Measurements from ENCODE around the gene USP47.

Gene USP47

DNA sequence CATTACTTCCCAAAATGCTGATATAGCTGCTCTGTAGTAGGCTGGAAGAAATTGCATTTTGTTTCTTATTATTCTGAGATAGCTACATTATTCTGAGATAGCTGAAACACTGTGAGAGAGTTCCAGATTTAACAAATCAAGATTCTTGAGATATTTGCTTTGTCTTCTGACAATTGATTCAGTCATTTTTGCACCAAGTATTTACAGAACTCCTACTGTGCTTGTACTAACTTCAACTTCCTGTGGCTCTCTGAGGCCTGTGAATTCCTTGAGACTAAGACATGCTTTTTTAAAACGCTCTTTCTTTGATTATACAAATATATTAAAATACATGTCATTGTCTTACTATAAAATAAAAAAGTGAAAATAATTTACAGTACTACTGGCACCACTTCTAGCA is 52.7 kb downstream of the USP47 start:
- DNase-seq, result no peak
- Histone ChIP-seq H3K27me3 (replicated peaks; ENCODE audit: control insufficient read depth, insufficient read depth, low read length, poor library complexity, severe bottlenecking) (no peaks in the 10 kb centered on the region), H3K4me1 (ENCODE audit: control insufficient read depth, insufficient read depth, low read length, poor library complexity, severe bottlenecking) (no peaks in the 10 kb centered on the region), H3K36me3 (ENCODE audit: control insufficient read depth, insufficient read depth, low read length) (peaks cover 47% of the 10 kb centered on the region), H3K27ac (ENCODE audit: insufficient read depth, low read length, poor library complexity, severe bottlenecking) (no peak overlapping the region), H3K9me3 (ENCODE audit: control insufficient read depth, low read length) (no peaks in the 10 kb centered on the region), H3K4me3 (ENCODE audit: insufficient read depth, low read depth, low read length, poor library complexity, severe bottlenecking) (no peak overlapping the region)

- no peaks in the 10 kb centered on the region for H3K4me1 ChIP-seq (ENCODE audit: control insufficient read depth, insufficient read depth, low read length, poor library complexity, severe bottlenecking)
- no peak for DNase-seq
- no peaks in the 10 kb centered on the region for H3K9me3 ChIP-seq (ENCODE audit: control insufficient read depth, low read length)
- no peaks in the 10 kb centered on the region for H3K27me3 ChIP-seq (replicated peaks; ENCODE audit: control insufficient read depth, insufficient read depth, low read length, poor library complexity, severe bottlenecking)
- H3K4me3 ChIP-seq (ENCODE audit: insufficient read depth, low read depth, low read length, poor library complexity, severe bottlenecking), result no peak overlapping the region
- no peak overlapping the region for H3K27ac ChIP-seq (ENCODE audit: insufficient read depth, low read length, poor library complexity, severe bottlenecking)
- H3K36me3 ChIP-seq (ENCODE audit: control insufficient read depth, insufficient read depth, low read length), result peaks cover 42% of the 10 kb centered on the region
Measured at GRCh38 chr11:11895672-11896071, 53.9 kb downstream of the USP47 start.

DNA sequence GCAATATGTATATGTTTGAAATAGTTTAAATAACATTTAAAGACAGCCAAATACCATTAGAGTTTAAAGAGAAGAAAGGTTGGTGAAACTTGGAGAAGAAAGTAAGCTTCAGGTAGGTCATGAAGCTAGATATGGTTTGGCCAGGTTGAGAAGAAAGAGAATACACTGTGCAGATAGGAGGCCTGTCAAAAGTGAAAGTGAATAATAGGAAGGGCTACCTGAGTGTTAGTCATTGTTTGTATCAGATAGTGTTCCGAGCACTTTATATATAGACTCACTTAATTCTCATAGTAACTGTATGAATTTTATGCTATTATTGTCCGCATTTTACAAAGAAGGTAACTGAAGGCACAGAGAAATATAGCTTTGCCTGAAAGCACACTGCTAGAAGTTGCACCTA is 56.9 kb downstream of the USP47 start:
- no peaks in the 10 kb centered on the region for H3K4me1 ChIP-seq (ENCODE audit: control insufficient read depth, insufficient read depth, low read length, poor library complexity, severe bottlenecking)
- no peak overlapping the region for H3K4me3 ChIP-seq (ENCODE audit: insufficient read depth, low read depth, low read length, poor library complexity, severe bottlenecking)
- H3K27me3 ChIP-seq (replicated peaks; ENCODE audit: control insufficient read depth, insufficient read depth, low read length, poor library complexity, severe bottlenecking), result no peaks in the 10 kb centered on the region
- no peak overlapping the region for H3K27ac ChIP-seq (ENCODE audit: insufficient read depth, low read length, poor library complexity, severe bottlenecking)
- DNase-seq, result no peak
- H3K36me3 ChIP-seq (ENCODE audit: control insufficient read depth, insufficient read depth, low read length), result peaks cover 39% of the 10 kb centered on the region
- no peaks in the 10 kb centered on the region for H3K9me3 ChIP-seq (ENCODE audit: control insufficient read depth, low read length)

DNA sequence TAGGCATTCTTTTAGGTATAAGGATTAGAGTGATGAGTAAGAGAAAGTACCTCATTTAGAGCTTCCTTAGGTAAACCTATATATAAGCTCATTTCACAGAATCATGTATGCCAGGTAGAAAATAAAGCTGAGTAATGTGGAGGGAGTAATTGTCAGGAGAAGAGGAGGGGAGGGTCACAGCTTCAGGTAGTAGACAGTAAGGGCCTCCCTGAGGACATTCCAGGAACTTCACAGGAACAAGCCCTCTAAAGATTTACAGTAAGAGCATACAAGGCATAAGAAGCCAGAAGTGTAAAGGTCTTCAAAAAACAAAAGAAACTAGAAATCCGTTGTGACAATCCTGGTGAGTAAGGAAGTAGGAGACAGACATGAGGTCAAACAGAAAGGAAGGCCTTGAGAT is 57.6 kb downstream of the USP47 start:
- H3K27ac ChIP-seq (ENCODE audit: insufficient read depth, low read length, poor library complexity, severe bottlenecking), result no peak overlapping the region
- peaks cover 41% of the 10 kb centered on the region for H3K36me3 ChIP-seq (ENCODE audit: control insufficient read depth, insufficient read depth, low read length)
- H3K27me3 ChIP-seq (replicated peaks; ENCODE audit: control insufficient read depth, insufficient read depth, low read length, poor library complexity, severe bottlenecking), result no peaks in the 10 kb centered on the region
- no peaks in the 10 kb centered on the region for H3K9me3 ChIP-seq (ENCODE audit: control insufficient read depth, low read length)
- no peak for DNase-seq
- H3K4me1 ChIP-seq (ENCODE audit: control insufficient read depth, insufficient read depth, low read length, poor library complexity, severe bottlenecking), result no peaks in the 10 kb centered on the region
- H3K4me3 ChIP-seq (ENCODE audit: insufficient read depth, low read depth, low read length, poor library complexity, severe bottlenecking), result no peak overlapping the region

DNA sequence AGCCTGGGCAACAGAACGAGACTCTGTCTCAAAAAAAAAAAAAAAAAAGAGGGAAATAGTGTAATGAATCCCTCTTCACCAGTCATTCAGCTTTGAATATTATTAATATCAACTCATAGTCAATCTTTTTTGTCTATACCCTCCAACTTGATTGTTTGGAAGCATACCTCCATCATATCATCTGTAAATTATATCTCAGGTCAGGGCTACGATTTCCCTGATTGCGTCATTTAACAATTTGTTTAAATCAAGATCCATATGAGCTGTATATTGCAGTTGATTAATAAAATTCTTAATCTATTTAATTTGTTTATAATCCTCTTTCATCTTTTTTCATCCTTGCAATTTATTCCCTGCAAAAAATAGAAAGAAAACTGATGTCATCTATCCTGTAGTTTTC is 60.2 kb downstream of the USP47 start:
- H3K4me3 ChIP-seq (ENCODE audit: insufficient read depth, low read depth, low read length, poor library complexity, severe bottlenecking), result no peak overlapping the region
- peaks cover 39% of the 10 kb centered on the region for H3K36me3 ChIP-seq (ENCODE audit: control insufficient read depth, insufficient read depth, low read length)
- no peak for DNase-seq
- H3K27me3 ChIP-seq (replicated peaks; ENCODE audit: control insufficient read depth, insufficient read depth, low read length, poor library complexity, severe bottlenecking), result no peaks in the 10 kb centered on the region
- H3K4me1 ChIP-seq (ENCODE audit: control insufficient read depth, insufficient read depth, low read length, poor library complexity, severe bottlenecking), result no peaks in the 10 kb centered on the region
- no peaks in the 10 kb centered on the region for H3K9me3 ChIP-seq (ENCODE audit: control insufficient read depth, low read length)
- no peak overlapping the region for H3K27ac ChIP-seq (ENCODE audit: insufficient read depth, low read length, poor library complexity, severe bottlenecking)

DNA sequence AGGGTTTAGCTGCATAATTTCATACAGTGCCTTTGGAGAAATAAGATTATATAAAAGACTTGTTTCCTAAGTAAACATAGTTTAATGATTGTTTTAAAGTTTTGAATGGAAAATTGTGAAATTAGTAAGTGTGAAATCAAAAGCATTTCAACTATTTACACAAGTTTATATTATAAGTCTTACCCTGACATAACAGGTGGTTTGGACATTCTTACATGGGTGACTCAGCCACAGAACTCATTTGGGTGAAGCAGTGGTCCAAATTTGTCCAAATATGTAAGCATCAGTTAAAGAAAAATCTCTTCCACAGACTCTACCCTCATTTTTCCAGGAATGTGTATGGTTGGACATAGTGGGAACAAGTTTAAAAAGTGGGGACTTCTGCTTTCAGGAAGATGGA is 68.0 kb downstream of the USP47 start:
- H3K36me3 ChIP-seq (ENCODE audit: control insufficient read depth, insufficient read depth, low read length), result peaks cover 25% of the 10 kb centered on the region

GRCh38 chr11:11910541-11910940 is 68.8 kb downstream of the USP47 start:
- Histone ChIP-seq H3K36me3 (ENCODE audit: control insufficient read depth, insufficient read depth, low read length) (peaks cover 21% of the 10 kb centered on the region), H3K9me3 (ENCODE audit: control insufficient read depth, low read length) (no peaks in the 10 kb centered on the region), H3K4me1 (ENCODE audit: control insufficient read depth, insufficient read depth, low read length, poor library complexity, severe bottlenecking) (no peaks in the 10 kb centered on the region), H3K27me3 (replicated peaks; ENCODE audit: control insufficient read depth, insufficient read depth, low read length, poor library complexity, severe bottlenecking) (no peaks in the 10 kb centered on the region), H3K4me3 (ENCODE audit: insufficient read depth, low read depth, low read length, poor library complexity, severe bottlenecking) (no peak overlapping the region), H3K27ac (ENCODE audit: insufficient read depth, low read length, poor library complexity, severe bottlenecking) (no peak overlapping the region)
- DNase-seq, result no peak

More for the DNA sequence above, 68.0 kb downstream of the USP47 start:
- Histone ChIP-seq H3K27me3 (replicated peaks; ENCODE audit: control insufficient read depth, insufficient read depth, low read length, poor library complexity, severe bottlenecking) (no peaks in the 10 kb centered on the region), H3K4me1 (ENCODE audit: control insufficient read depth, insufficient read depth, low read length, poor library complexity, severe bottlenecking) (no peaks in the 10 kb centered on the region), H3K27ac (ENCODE audit: insufficient read depth, low read length, poor library complexity, severe bottlenecking) (no peak overlapping the region), H3K4me3 (ENCODE audit: insufficient read depth, low read depth, low read length, poor library complexity, severe bottlenecking) (no peak overlapping the region), H3K9me3 (ENCODE audit: control insufficient read depth, low read length) (no peaks in the 10 kb centered on the region)
- no peak for DNase-seq

DNA sequence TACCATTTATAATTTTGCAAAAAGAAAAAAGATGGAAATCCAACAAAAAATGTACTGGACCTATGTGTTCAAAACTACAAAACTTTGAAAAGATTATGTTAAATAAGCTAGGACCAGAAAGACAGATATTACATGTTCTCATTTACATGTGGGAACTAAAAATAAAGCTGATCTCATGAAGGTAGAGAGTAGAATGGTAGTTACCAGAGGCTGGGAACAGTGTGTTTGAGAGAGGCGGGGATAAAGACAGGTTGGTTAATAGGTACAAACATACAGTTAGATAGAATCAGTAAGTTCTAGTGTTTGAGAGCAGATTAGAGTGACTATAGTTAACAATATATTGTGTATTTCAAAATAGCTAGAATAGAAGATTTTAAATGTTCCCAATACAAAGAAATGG is 71.6 kb downstream of the USP47 start:
- no peaks in the 10 kb centered on the region for H3K4me1 ChIP-seq (ENCODE audit: control insufficient read depth, insufficient read depth, low read length, poor library complexity, severe bottlenecking)
- no peak for DNase-seq

GRCh38 chr11:11915625-11916024 is 73.9 kb downstream of the USP47 start:
- H3K36me3 ChIP-seq (ENCODE audit: control insufficient read depth, insufficient read depth, low read length), result peaks cover under 1% of the 10 kb centered on the region
- H3K4me1 ChIP-seq (ENCODE audit: control insufficient read depth, insufficient read depth, low read length, poor library complexity, severe bottlenecking), result no peaks in the 10 kb centered on the region
- H3K9me3 ChIP-seq (ENCODE audit: control insufficient read depth, low read length), result no peaks in the 10 kb centered on the region
- no peak overlapping the region for H3K27ac ChIP-seq (ENCODE audit: insufficient read depth, low read length, poor library complexity, severe bottlenecking)
- H3K27me3 ChIP-seq (replicated peaks; ENCODE audit: control insufficient read depth, insufficient read depth, low read length, poor library complexity, severe bottlenecking), result no peaks in the 10 kb centered on the region
- DNase-seq, result no peak
- H3K4me3 ChIP-seq (ENCODE audit: insufficient read depth, low read depth, low read length, poor library complexity, severe bottlenecking), result no peak overlapping the region

More for the DNA sequence above, 71.6 kb downstream of the USP47 start:
- peaks cover 10% of the 10 kb centered on the region for H3K36me3 ChIP-seq (ENCODE audit: control insufficient read depth, insufficient read depth, low read length)
- no peaks in the 10 kb centered on the region for H3K9me3 ChIP-seq (ENCODE audit: control insufficient read depth, low read length)
- no peak overlapping the region for H3K4me3 ChIP-seq (ENCODE audit: insufficient read depth, low read depth, low read length, poor library complexity, severe bottlenecking)
- H3K27ac ChIP-seq (ENCODE audit: insufficient read depth, low read length, poor library complexity, severe bottlenecking), result no peak overlapping the region
- no peaks in the 10 kb centered on the region for H3K27me3 ChIP-seq (replicated peaks; ENCODE audit: control insufficient read depth, insufficient read depth, low read length, poor library complexity, severe bottlenecking)

GRCh38 chr11:11916981-11917399 is 75.2 kb downstream of the USP47 start:
- no peaks in the 10 kb centered on the region for H3K36me3 ChIP-seq (ENCODE audit: control insufficient read depth, insufficient read depth, low read length)
- DNase-seq, result no peak

GRCh38 chr11:11923828-11924227 is 82.1 kb downstream of the USP47 start:
- H3K4me1 ChIP-seq (ENCODE audit: control insufficient read depth, insufficient read depth, low read length, poor library complexity, severe bottlenecking), result no peaks in the 10 kb centered on the region
- H3K4me3 ChIP-seq (ENCODE audit: insufficient read depth, low read depth, low read length, poor library complexity, severe bottlenecking), result no peak overlapping the region
- H3K27me3 ChIP-seq (replicated peaks; ENCODE audit: control insufficient read depth, insufficient read depth, low read length, poor library complexity, severe bottlenecking), result no peaks in the 10 kb centered on the region
- no peak for DNase-seq
- H3K36me3 ChIP-seq (ENCODE audit: control insufficient read depth, insufficient read depth, low read length), result peaks cover 7% of the 10 kb centered on the region
- H3K9me3 ChIP-seq (ENCODE audit: control insufficient read depth, low read length), result no peaks in the 10 kb centered on the region
- H3K27ac ChIP-seq (ENCODE audit: insufficient read depth, low read length, poor library complexity, severe bottlenecking), result no peak overlapping the region

More at GRCh38 chr11:11916981-11917399, 75.2 kb downstream of the USP47 start:
- H3K27ac ChIP-seq (ENCODE audit: insufficient read depth, low read length, poor library complexity, severe bottlenecking), result no peak overlapping the region
- no peaks in the 10 kb centered on the region for H3K4me1 ChIP-seq (ENCODE audit: control insufficient read depth, insufficient read depth, low read length, poor library complexity, severe bottlenecking)
- no peaks in the 10 kb centered on the region for H3K27me3 ChIP-seq (replicated peaks; ENCODE audit: control insufficient read depth, insufficient read depth, low read length, poor library complexity, severe bottlenecking)
- H3K9me3 ChIP-seq (ENCODE audit: control insufficient read depth, low read length), result no peaks in the 10 kb centered on the region
- H3K4me3 ChIP-seq (ENCODE audit: insufficient read depth, low read depth, low read length, poor library complexity, severe bottlenecking), result no peak overlapping the region
